ENCODE results near the gene FAM229B. TPM values are rescaled to one million over a fixed set of nuclear protein-coding genes. Genes with fewer than 3 reads are reported as not detected.

Gene FAM229B
- total and polyA plus RNA-seq, 2 of the 4 experiments (the other 2 are of a cell fraction) = 8.6 to 25.6 TPM

DNA sequence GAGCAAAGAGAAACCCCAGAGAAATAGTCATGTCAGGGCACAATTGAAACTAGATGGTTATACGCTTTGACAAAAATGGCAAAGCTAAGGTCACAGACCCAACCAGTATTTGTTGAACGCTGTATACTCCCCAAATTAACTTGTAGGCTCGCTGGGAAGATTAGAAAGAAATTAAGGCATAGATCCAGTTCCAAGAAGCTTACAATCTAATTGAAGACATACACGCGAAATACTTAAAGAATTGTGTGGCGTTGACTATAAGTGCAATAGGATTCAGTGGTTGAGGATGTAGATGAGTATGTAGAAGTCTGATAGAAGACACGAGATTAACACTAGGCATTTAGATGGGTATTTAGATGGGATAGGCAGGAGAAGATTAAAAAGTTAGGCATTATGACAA is 525 bp downstream of the FAM229B start:
- H4K20me1 ChIP-seq (ENCODE audit: insufficient read depth, low read length) = no peaks in the 10 kb centered on the region
- no peaks in the 10 kb centered on the region for H3K9me1 ChIP-seq (ENCODE audit: insufficient read depth, low read length)
- in situ Hi-C loops (cut with MboI; ENCODE audit: low sequenced_read_pairs) = no loop called here
- H3K14ac ChIP-seq (replicated peaks; ENCODE audit: low read depth, low read length) = peak overlapping the region; percentile 71
- dilution Hi-C loops (cut with HindIII; ENCODE audit: low sequenced_read_pairs, unreplicated experiment) = no loop called here
- H3K9me3 ChIP-seq (ENCODE audit: control insufficient read depth, insufficient read depth, low read length) = no peaks in the 10 kb centered on the region
- no peak overlapping the region for H3K27ac ChIP-seq (ENCODE audit: insufficient read depth, low read length)
- H3K4ac ChIP-seq (ENCODE audit: low read depth, low read length) = peak overlapping the region; percentile 45; the same call in 1 of the 2 replicates
- H2AK5ac ChIP-seq (ENCODE audit: low read depth, low read length) = no peak overlapping the region
- no peak overlapping the region for H2BK15ac ChIP-seq (ENCODE audit: low read depth, low read length)
- peak overlapping the region; percentile 4 for H2BK5ac ChIP-seq (ENCODE audit: low read depth, low read length, poor library complexity, severe bottlenecking)
- TF ChIP-seq BHLHE40 (IDR thresholded peaks at IDR 0.05; ENCODE audit: low read depth, low read length) (no peak), RAD21 (IDR thresholded peaks at IDR 0.05; ENCODE audit: low read length) (no peak), MAZ (IDR thresholded peaks at IDR 0.05; ENCODE audit: borderline replicate concordance, low read depth, low read length) (no peak), NFE2L2 (IDR thresholded peaks at IDR 0.05; ENCODE audit: low read depth, low read length) (no peak), RCOR1 (IDR thresholded peaks at IDR 0.05; ENCODE audit: insufficient replicate concordance, low read length) (no peak), RFX5 (IDR thresholded peaks at IDR 0.05; ENCODE audit: low read depth, low read length) (no peak), SMC3 (IDR thresholded peaks at IDR 0.05; ENCODE audit: low read depth, low read length) (no peak), POLR2A (IDR thresholded peaks at IDR 0.05; ENCODE audit: low read depth, low read length) (no peak), FOS (IDR thresholded peaks at IDR 0.05; ENCODE audit: low read depth, low read length) (no peak), MAFK (IDR thresholded peaks at IDR 0.05; ENCODE audit: low read depth, low read length) (no peak)
- TF ChIP-seq, protein P1, sequence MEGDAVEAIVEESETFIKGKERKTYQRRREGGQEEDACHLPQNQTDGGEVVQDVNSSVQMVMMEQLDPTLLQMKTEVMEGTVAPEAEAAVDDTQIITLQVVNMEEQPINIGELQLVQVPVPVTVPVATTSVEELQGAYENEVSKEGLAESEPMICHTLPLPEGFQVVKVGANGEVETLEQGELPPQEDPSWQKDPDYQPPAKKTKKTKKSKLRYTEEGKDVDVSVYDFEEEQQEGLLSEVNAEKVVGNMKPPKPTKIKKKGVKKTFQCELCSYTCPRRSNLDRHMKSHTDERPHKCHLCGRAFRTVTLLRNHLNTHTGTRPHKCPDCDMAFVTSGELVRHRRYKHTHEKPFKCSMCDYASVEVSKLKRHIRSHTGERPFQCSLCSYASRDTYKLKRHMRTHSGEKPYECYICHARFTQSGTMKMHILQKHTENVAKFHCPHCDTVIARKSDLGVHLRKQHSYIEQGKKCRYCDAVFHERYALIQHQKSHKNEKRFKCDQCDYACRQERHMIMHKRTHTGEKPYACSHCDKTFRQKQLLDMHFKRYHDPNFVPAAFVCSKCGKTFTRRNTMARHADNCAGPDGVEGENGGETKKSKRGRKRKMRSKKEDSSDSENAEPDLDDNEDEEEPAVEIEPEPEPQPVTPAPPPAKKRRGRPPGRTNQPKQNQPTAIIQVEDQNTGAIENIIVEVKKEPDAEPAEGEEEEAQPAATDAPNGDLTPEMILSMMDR (conservative IDR thresholded peaks at IDR 0.05; ENCODE audit: low read depth, low read length) = no peak
- TF ChIP-seq, protein P2, sequence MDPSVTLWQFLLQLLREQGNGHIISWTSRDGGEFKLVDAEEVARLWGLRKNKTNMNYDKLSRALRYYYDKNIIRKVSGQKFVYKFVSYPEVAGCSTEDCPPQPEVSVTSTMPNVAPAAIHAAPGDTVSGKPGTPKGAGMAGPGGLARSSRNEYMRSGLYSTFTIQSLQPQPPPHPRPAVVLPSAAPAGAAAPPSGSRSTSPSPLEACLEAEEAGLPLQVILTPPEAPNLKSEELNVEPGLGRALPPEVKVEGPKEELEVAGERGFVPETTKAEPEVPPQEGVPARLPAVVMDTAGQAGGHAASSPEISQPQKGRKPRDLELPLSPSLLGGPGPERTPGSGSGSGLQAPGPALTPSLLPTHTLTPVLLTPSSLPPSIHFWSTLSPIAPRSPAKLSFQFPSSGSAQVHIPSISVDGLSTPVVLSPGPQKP (IDR thresholded peaks at IDR 0.05; ENCODE audit: borderline replicate concordance, low read depth, low read length) = no peak
- ATAC-seq (ENCODE audit: low read depth) (no peak), DNase-seq (peak; percentile 7)
- H3K4me2 ChIP-seq (ENCODE audit: low read depth, low read length) = peak overlapping the region; percentile 98
- peak overlapping the region; percentile 69 for H3K4me3 ChIP-seq (ENCODE audit: insufficient read depth, low read depth, low read length)
- no TSS peak for BruUV-seq (replicated peaks)
- no peaks in the 10 kb centered on the region for H3K27me3 ChIP-seq (ENCODE audit: control insufficient read depth, insufficient read depth, low read length)
- 0 out of 2 replicates have a peak overlapping the region, but pooled peaks have one; percentile 39 for H2BK120ac ChIP-seq (ENCODE audit: low read depth, low read length)
- peak overlapping the region; percentile 7; the same call in 1 of the 2 replicates for H3K56ac ChIP-seq (ENCODE audit: extremely low read depth, insufficient read depth, low read length)
- H3K18ac ChIP-seq (ENCODE audit: low read depth, low read length) = no peak overlapping the region; the same call in 1 of the 2 replicates
- H3K36me3 ChIP-seq (ENCODE audit: control insufficient read depth, insufficient read depth, low read length) = no peaks in the 10 kb centered on the region
- H2AK9ac ChIP-seq (replicated peaks; ENCODE audit: low read depth, low read length, poor library complexity) = no peak overlapping the region
- peak overlapping the region; percentile 95 for H2AFZ ChIP-seq (replicated peaks; ENCODE audit: low read length, poor library complexity)
- H3K4me1 ChIP-seq (ENCODE audit: control insufficient read depth, insufficient read depth, low read length) = no peaks in the 10 kb centered on the region
- H2BK20ac ChIP-seq (ENCODE audit: low read depth, low read length) = no peak overlapping the region
- peak overlapping the region; percentile 59; the same call in 1 of the 2 replicates for H3K9ac ChIP-seq (ENCODE audit: low read depth, low read length)
- H4K91ac ChIP-seq (ENCODE audit: insufficient read depth, low read depth, low read length) = 0 out of 2 replicates have a peak overlapping the region, but pooled peaks have one; percentile 9
- peak overlapping the region; percentile 10; the same call in 1 of the 2 replicates for H4K5ac ChIP-seq (ENCODE audit: low read depth, low read length)
- peak overlapping the region; percentile 75 for H3K23ac ChIP-seq (ENCODE audit: low read depth, low read length)
- peaks cover 3 to 7% of the 10 kb centered on the region in 2 experiments; a peak in 1 of 4 replicates for H3K79me1 ChIP-seq (ENCODE audit: low read depth in 1 of 2, low read length in 2 of 2)
- ChIA-PET POLR2A (ENCODE audit: unreplicated experiment) (no interaction called here), CTCF (interaction anchor here (0.7 to 2.4 kb wide), 6 partner anchors 8 to 85 kb away, joined by 3 to 13 read pairs (median 3); no protein-coding TSS in a partner anchor)
- intact Hi-C loops (cut with micrococcal nuclease) = loop anchor here (2.0 kb wide), 1 partner anchor 75 kb away; no protein-coding TSS in a partner anchor
- H4K8ac ChIP-seq (ENCODE audit: low read depth in 2 of 2, low read length in 2 of 2) = peak overlapping the region; percentile 25 to 82; a peak in 3 of 4 replicates
- WGBS, 2 experiments (ENCODE audit: extremely low coverage in 2 of 2, insufficient read length in 1 of 2) = no CpG with 5 or more reads among the region's 7 CpGs

Measured in IMR-90 (cell line).